ENCODE results near the gene LORICRIN.

- TF ChIP-seq CTCF (IDR thresholded peaks at IDR 0.05) (no peak), POLR2AphosphoS5 (IDR thresholded peaks at IDR 0.05) (no peak)
These were observed 1.2 kb downstream of the LORICRIN start for GRCh38 chr1:153260585-153261280.
